HEK293T (cell line): ENCODE measurements around the gene MCEMP1.
A peak's percentile ranks its signal among the peaks of the same experiment; 100 is the strongest.

Source experiments
- CTCF ChIA-PET: fragments of 350-600 bp; formaldehyde crosslinking; extraction: SDS; loops from one replicate; lab custom pipeline; 2021; ENCODE audit warnings: antibody characterized with exemption, inconsistent platforms; lab: Yijun Ruan, JAX
- POLR2A ChIA-PET: fragments of 350-600 bp; formaldehyde crosslinking; extraction: SDS; loops from one replicate; lab custom pipeline; 2020; ENCODE audit warnings: antibody characterized with exemption, inconsistent platforms; lab: Yijun Ruan, JAX
- DNase-seq: peaks from one replicate; pipeline ENCODE4 v3.0.0; 2012; ENCODE audit warnings: mixed read lengths; ENCODE audit errors: extremely low spot score
- ARNT ChIP-seq: fragments of 450-650 bp; IDR thresholded peaks from 2 replicates; pipeline ENCODE4 v1.6.1; 2017; ENCODE audit warnings: mild to moderate bottlenecking
- BHLHE40 ChIP-seq: fragments of 450-650 bp; IDR thresholded peaks from 2 replicates; pipeline ENCODE4 v1.6.1; 2016; ENCODE audit warnings: mild to moderate bottlenecking, moderate library complexity, borderline replicate concordance
- CTBP1 ChIP-seq: fragments of 450-650 bp; IDR thresholded peaks from 2 replicates; pipeline ENCODE4 v1.6.1; 2016; ENCODE audit warnings: borderline replicate concordance
- ELF4 ChIP-seq: fragments of 450-650 bp; IDR thresholded peaks from 2 replicates; pipeline ENCODE4 v1.6.1; 2017; ENCODE audit warnings: antibody characterized with exemption
- FOXA1 ChIP-seq: fragments of 450-650 bp; IDR thresholded peaks from 2 replicates; pipeline ENCODE4 v1.6.1; 2016; ENCODE audit warnings: mild to moderate bottlenecking
- FOXK2 ChIP-seq: fragments of 450-650 bp; IDR thresholded peaks from 2 replicates; pipeline ENCODE4 v1.6.1; 2016; ENCODE audit warnings: mild to moderate bottlenecking
- FOXM1 ChIP-seq: fragments of 450-650 bp; IDR thresholded peaks from 2 replicates; pipeline ENCODE4 v1.6.1; 2017; ENCODE audit warnings: mild to moderate bottlenecking, borderline replicate concordance
- HDGF ChIP-seq: fragments of 450-650 bp; IDR thresholded peaks from 2 replicates; pipeline ENCODE4 v1.6.1; 2017; ENCODE audit warnings: antibody characterized with exemption, borderline replicate concordance
- L3MBTL2 ChIP-seq: fragments of 450-650 bp; conservative IDR thresholded peaks from 2 replicates; pipeline ENCODE4 v1.6.1; 2016; ENCODE audit warnings: mild to moderate bottlenecking
- LEF1 ChIP-seq: fragments of 450-650 bp; IDR thresholded peaks from 2 replicates; pipeline ENCODE4 v1.6.1; 2017; ENCODE audit warnings: mild to moderate bottlenecking, borderline replicate concordance
- NFRKB ChIP-seq: fragments of 450-650 bp; IDR thresholded peaks from 2 replicates; pipeline ENCODE4 v1.6.1; 2016; ENCODE audit warnings: mild to moderate bottlenecking, moderate library complexity
- SP1 ChIP-seq: fragments of 450-650 bp; IDR thresholded peaks from 2 replicates; pipeline ENCODE4 v1.6.1; 2017
- SUZ12 ChIP-seq: fragments of 450-650 bp; IDR thresholded peaks from 2 replicates; pipeline ENCODE4 v1.6.1; 2016; ENCODE audit warnings: mild to moderate bottlenecking
- TARDBP ChIP-seq: fragments of 450-650 bp; IDR thresholded peaks from 2 replicates; pipeline ENCODE4 v1.6.1; 2016
- ZNF384 ChIP-seq: fragments of 450-650 bp; IDR thresholded peaks from 2 replicates; pipeline ENCODE4 v1.6.1; 2016
- TF ChIP-seq, protein P1 (sequence below): fragments of 450-650 bp; IDR thresholded peaks from 2 replicates; pipeline ENCODE4 v1.6.1; 2016

Gene MCEMP1

DNA sequence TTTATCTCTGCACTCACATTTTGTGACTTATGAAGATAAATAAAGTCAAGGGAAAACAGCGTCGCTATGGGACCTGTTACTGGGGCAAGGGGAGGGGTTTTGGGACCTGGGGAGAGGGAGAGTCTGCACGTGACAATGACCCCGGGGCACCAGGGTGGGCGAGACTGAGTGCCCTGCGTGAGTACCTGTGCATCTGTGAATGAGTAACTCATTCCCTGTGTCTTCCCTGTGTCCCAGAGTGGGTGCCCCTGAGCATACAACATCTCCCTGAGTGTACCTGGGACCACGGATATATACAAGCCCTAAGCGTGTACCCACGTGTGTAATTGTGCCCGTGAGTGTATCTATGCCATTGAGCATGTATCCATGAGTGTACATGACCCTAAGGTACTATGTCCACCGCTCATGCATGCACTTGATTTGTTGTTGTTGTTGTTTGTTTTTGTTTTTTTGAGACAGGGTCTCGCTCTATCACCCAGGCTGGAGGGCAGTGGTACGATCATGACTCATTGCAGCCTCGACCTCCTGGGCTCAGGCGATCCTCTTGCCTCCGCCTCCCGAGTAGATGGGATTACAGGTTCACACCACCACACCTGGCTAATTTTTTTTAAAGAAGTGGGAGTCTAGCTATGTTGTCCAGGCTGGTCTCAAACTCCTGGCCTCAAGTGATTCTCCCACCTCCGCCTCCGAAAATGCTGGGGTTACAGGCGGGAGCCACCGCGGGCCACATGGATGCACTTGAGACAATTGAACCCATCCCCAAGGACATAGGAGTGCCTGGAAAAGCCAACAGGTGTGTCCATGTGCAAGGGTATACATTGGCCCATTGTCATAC is 3.1 kb downstream of the MCEMP1 start:
- ChIA-PET CTCF (interaction anchor here (0.8 to 1.7 kb wide), 7 partner anchors 11 to 151 kb away, joined by 3 to 10 read pairs (median 5); partner anchors contain the start of gene RETN), POLR2A (interaction anchor here (0.6 to 1.7 kb wide), 15 partner anchors 8 to 581 kb away, joined by 3 to 19 read pairs (median 4); partner anchors contain the start of genes PET100 and XAB2)
- DNase-seq, result no peak
- no peak for TF ChIP-seq TARDBP
- no peak for TF ChIP-seq SP1
- 0 out of 2 replicates have a peak, but pooled peaks have one; percentile 30 for TF ChIP-seq L3MBTL2
- no peak for TF ChIP-seq BHLHE40

GRCh38 chr19:7680606-7681339 is 3.9 kb downstream of the MCEMP1 start, which contains the start of gene TRAPPC5:
Gene TRAPPC5, plus strand, starts transcription at chr19:7680833. Its CDS starts 1,421 bp downstream, at chr19:7682254.
- DNase-seq, result peak; percentile 92
- ChIA-PET POLR2A (interaction anchor here (0.6 to 1.7 kb wide), 19 partner anchors 9 to 582 kb away, joined by 3 to 19 read pairs (median 4); partner anchors contain the start of genes PET100 and XAB2), CTCF (interaction anchor here (0.5 to 1.7 kb wide), 21 partner anchors 12 to 327 kb away, joined by 3 to 10 read pairs (median 3); partner anchors contain the start of gene RETN)
- TF ChIP-seq ARNT (0 out of 2 replicates have a peak, but pooled peaks have one; percentile 43), LEF1 (no peak), TARDBP (peak; percentile 69; the same call in 1 of the 2 replicates)
- TF ChIP-seq, protein P1, sequence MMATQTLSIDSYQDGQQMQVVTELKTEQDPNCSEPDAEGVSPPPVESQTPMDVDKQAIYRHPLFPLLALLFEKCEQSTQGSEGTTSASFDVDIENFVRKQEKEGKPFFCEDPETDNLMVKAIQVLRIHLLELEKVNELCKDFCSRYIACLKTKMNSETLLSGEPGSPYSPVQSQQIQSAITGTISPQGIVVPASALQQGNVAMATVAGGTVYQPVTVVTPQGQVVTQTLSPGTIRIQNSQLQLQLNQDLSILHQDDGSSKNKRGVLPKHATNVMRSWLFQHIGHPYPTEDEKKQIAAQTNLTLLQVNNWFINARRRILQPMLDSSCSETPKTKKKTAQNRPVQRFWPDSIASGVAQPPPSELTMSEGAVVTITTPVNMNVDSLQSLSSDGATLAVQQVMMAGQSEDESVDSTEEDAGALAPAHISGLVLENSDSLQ, result no peak

GRCh38 chr19:7681340-7682174 is 4.7 kb downstream of the MCEMP1 start:
- TF ChIP-seq L3MBTL2, result peak; percentile 31; the same call in 1 of the 2 replicates
- no peak for TF ChIP-seq SUZ12
- ChIA-PET CTCF (interaction anchor here (0.5 to 1.7 kb wide), 21 partner anchors 12 to 327 kb away, joined by 3 to 10 read pairs (median 3); partner anchors contain the start of gene RETN), POLR2A (interaction anchor here (0.7 to 1.7 kb wide), 18 partner anchors 10 to 582 kb away, joined by 3 to 19 read pairs (median 4); partner anchors contain the start of genes PET100 and XAB2)
- DNase-seq, result peak; percentile 81

DNA sequence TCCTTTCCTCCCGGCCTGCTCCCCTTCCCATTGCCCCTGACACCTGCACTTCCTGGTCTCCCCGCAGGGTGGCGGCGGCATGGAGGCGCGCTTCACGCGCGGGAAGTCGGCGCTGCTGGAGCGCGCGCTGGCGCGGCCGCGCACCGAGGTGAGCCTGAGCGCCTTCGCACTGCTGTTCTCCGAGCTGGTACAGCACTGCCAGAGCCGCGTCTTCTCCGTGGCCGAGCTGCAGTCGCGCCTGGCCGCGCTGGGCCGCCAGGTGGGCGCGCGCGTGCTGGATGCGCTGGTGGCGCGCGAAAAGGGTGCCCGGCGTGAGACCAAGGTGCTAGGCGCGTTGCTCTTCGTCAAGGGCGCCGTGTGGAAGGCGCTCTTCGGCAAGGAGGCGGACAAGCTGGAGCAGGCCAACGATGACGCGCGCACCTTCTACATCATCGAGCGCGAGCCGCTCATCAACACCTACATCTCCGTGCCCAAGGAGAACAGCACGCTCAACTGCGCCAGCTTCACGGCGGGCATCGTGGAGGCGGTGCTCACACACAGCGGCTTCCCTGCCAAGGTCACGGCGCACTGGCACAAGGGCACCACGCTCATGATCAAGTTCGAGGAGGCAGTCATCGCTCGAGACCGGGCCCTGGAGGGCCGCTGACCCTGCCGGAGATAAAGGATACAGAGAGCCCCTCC is 5.4 kb downstream of the MCEMP1 start:
- no peak for DNase-seq
- ChIA-PET POLR2A (no interaction called here), CTCF (interaction anchor here (0.6 kb wide), 1 partner anchor 1061 kb away, joined by 3 read pairs; no protein-coding TSS in a partner anchor)
- TF ChIP-seq NFRKB (no peak), TARDBP (no peak), L3MBTL2 (no peak), LEF1 (no peak), ZNF384 (no peak), SP1 (no peak), BHLHE40 (no peak), FOXK2 (no peak), FOXA1 (no peak), ELF4 (no peak), HDGF (no peak), SUZ12 (no peak)
- TF ChIP-seq, protein P1, result no peak

DNA sequence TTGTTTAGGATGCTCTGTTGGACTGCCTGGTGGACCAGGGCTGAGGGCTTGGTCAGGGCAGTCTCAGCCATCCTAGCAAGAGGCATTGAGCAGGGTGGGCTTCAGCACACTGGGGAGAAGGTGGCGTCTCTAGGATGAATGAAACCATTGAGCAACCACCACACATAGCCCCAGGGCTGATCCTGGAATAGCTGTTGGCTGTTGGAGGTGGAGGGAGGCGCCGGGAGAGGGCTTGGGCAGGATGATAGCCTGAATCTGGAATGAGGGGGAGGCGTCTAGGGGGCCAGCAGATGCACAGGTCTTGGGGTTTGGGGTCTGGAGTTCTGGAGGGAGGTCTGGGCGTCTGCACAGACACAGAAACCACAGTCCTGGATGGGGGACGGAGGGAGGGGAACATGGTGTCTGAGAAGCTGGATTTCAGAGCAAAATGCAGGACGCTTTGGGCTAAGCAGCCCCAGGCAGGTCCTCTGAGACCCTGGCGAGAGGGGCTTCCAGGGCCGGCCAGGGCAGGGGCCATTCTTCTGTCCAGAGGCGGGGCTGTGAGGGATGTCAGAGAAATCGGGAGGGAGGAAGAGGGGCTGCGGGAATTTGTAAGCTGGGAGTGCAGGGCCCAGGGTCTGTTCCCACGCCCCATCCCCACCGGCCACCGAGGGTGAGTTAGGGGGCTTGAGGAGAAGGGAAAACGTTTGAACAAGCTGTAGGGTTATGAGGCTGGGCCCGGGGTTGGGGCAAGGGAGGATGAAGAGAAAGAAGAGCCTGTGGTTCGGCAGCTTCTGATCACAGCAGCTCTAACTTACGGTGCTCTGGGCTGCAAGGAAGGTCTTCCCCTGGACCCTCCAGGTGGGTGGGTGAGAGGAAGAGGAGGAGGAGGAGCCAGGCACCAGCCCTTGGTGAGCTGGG is 8.9 kb downstream of the MCEMP1 start:
- TF ChIP-seq TARDBP, result no peak
- no peak for TF ChIP-seq CTBP1
- no peak for TF ChIP-seq FOXA1
- no peak for TF ChIP-seq LEF1
- TF ChIP-seq ARNT, result no peak
- no peak for TF ChIP-seq L3MBTL2
- TF ChIP-seq, protein P1, result no peak
- no peak for TF ChIP-seq SP1
- TF ChIP-seq ZNF384, result no peak
- TF ChIP-seq HDGF, result no peak
- no peak for TF ChIP-seq FOXM1
- TF ChIP-seq NFRKB, result no peak
- TF ChIP-seq SUZ12, result no peak
- TF ChIP-seq ELF4, result no peak
- no peak for TF ChIP-seq FOXK2
- no peak for TF ChIP-seq BHLHE40
- DNase-seq, result no peak
- ChIA-PET POLR2A (interaction anchor here (1.2 kb wide), 1 partner anchor 11 kb away, joined by 3 read pairs; no protein-coding TSS in a partner anchor), CTCF (interaction anchor here (1.2 to 1.5 kb wide), 2 partner anchors 114 to 117 kb away, joined by 5 to 9 read pairs; no protein-coding TSS in a partner anchor)
